SU-DHL-6 (cell line): ENCODE results near the gene CELF6.

ENCODE experiments used
- H2AFZ ChIP-seq: fragments of 200-600 bp; sonication (generic); 2 replicates; pipeline ENCODE4 v1.6.1; 2014; ENCODE audit warnings: low read depth, mild to moderate bottlenecking, moderate library complexity, mixed read lengths, antibody characterized with exemption, low read length; ENCODE audit not compliant: severe bottlenecking
- H3F3A ChIP-seq: fragments of 200-600 bp; shearing (Covaris generic); 2 replicates; pipeline ENCODE4 v1.6.0; 2016; ENCODE audit warnings: antibody characterized with exemption, mild to moderate bottlenecking; ENCODE audit not compliant: insufficient read depth
- H3K27ac ChIP-seq: fragments of 200-600 bp; sonication (generic); 2 replicates; pipeline ENCODE4 v1.5.1; 2016; ENCODE audit warnings: low read depth, mild to moderate bottlenecking, low read length, moderate library complexity, mixed read lengths
- H3K27me3 ChIP-seq: fragments of 200-600 bp; sonication (generic), shearing (Covaris generic); 2 replicates; pipeline ENCODE4 v1.6.0; 2014; ENCODE audit warnings: mild to moderate bottlenecking, low read length
- H3K36me3 ChIP-seq: fragments of 200-600 bp; sonication (generic); 2 replicates; pipeline ENCODE4 v1.6.1; 2014; ENCODE audit warnings: mild to moderate bottlenecking, low read length, mixed read lengths
- H3K4me2 ChIP-seq: fragments of 300-600, 200-600 bp; shearing (Covaris generic), sonication (generic); 2 replicates; pipeline ENCODE4 v1.6.0; 2014; ENCODE audit warnings: low read length, low read depth, mild to moderate bottlenecking; ENCODE audit not compliant: poor library complexity, severe bottlenecking
- H3K4me3 ChIP-seq: fragments of 200-600 bp; sonication (generic); 2 replicates; pipeline ENCODE4 v1.5.1; 2014; ENCODE audit warnings: antibody characterized with exemption, low read length, mild to moderate bottlenecking, mixed read lengths; ENCODE audit not compliant: insufficient read depth, poor library complexity, severe bottlenecking
- H3K79me2 ChIP-seq: fragments of 200-600 bp; sonication (generic); 2 replicates; pipeline ENCODE4 v1.6.1; 2014; ENCODE audit warnings: mild to moderate bottlenecking, low read length, moderate library complexity; ENCODE audit not compliant: insufficient read depth
- H3K9ac ChIP-seq: fragments of 200-600 bp; sonication (generic); 2 replicates; pipeline ENCODE4 v1.7.0; 2014; ENCODE audit warnings: mild to moderate bottlenecking, low read length
- H3K9me2 ChIP-seq: fragments of 200-600 bp; sonication (generic); replicated peaks from 2 replicates; pipeline ENCODE4 v1.6.1; 2014; ENCODE audit warnings: low read length; ENCODE audit not compliant: insufficient read depth
- H3K9me3 ChIP-seq: fragments of 200-600 bp; sonication (generic); 2 replicates; pipeline ENCODE4 v1.6.1; 2014; ENCODE audit warnings: low read length, mixed read lengths; ENCODE audit not compliant: insufficient read depth
- H4K20me1 ChIP-seq: fragments of 200-600 bp; sonication (generic); 2 replicates; pipeline ENCODE4 v1.6.1; 2014; ENCODE audit warnings: low read depth, mild to moderate bottlenecking, antibody characterized with exemption, low read length, moderate library complexity, mixed read lengths
- EZH2phosphoT487 ChIP-seq: fragments of 200-600 bp; sonication (generic), shearing (Covaris generic); conservative IDR thresholded peaks from 2 replicates; pipeline ENCODE4 v1.6.1; 2018; ENCODE audit warnings: mild to moderate bottlenecking, antibody characterized with exemption, low read length, moderate library complexity, mixed read lengths
- TF ChIP-seq, protein P1 (sequence below): fragments of 200-600 bp; sonication (generic); IDR thresholded peaks from one replicate; pipeline ENCODE4 v1.5.1; 2017; ENCODE audit warnings: antibody characterized with exemption, mild to moderate bottlenecking, low read length, moderate library complexity; ENCODE audit not compliant: insufficient read depth, poor library complexity, severe bottlenecking

Gene CELF6

DNA sequence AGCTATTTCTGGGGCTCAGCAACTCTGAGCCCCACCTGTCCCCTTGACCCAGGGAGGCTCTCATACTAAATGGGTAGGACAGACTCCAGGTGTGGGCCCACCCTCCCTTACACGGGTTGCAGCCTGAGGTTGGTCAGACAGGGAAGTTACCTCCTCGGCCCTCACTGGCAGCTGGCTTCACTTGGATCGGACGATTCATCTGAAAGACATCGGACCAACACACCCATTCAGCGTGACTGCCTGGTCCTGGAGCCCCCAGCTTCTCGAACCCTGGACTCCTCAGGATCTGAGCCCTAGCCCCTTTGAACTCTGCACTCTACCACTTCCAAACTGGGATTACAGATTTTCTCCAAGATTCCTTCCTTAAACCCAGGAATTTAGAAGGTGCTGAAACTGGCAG, 15.4 kb downstream of the CELF6 start:
- H3K4me2 ChIP-seq: no peak overlapping the region
- H3K79me2 ChIP-seq: no peaks in the 10 kb centered on the region
- no peaks in the 10 kb centered on the region for H3K27me3 ChIP-seq
- no peaks in the 10 kb centered on the region for H3K36me3 ChIP-seq
- H3K9ac ChIP-seq: no peak overlapping the region
- H4K20me1 ChIP-seq: no peaks in the 10 kb centered on the region
- no peaks in the 10 kb centered on the region for H3F3A ChIP-seq
- no peak overlapping the region for H3K4me3 ChIP-seq
- H3K9me2 ChIP-seq: no peaks in the 10 kb centered on the region
- no peaks in the 10 kb centered on the region for H3K9me3 ChIP-seq
- no peak for TF ChIP-seq EZH2phosphoT487
- TF ChIP-seq, protein P1, sequence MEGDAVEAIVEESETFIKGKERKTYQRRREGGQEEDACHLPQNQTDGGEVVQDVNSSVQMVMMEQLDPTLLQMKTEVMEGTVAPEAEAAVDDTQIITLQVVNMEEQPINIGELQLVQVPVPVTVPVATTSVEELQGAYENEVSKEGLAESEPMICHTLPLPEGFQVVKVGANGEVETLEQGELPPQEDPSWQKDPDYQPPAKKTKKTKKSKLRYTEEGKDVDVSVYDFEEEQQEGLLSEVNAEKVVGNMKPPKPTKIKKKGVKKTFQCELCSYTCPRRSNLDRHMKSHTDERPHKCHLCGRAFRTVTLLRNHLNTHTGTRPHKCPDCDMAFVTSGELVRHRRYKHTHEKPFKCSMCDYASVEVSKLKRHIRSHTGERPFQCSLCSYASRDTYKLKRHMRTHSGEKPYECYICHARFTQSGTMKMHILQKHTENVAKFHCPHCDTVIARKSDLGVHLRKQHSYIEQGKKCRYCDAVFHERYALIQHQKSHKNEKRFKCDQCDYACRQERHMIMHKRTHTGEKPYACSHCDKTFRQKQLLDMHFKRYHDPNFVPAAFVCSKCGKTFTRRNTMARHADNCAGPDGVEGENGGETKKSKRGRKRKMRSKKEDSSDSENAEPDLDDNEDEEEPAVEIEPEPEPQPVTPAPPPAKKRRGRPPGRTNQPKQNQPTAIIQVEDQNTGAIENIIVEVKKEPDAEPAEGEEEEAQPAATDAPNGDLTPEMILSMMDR: no peak
- H3K27ac ChIP-seq: no peak overlapping the region
- no peak overlapping the region for H2AFZ ChIP-seq

DNA sequence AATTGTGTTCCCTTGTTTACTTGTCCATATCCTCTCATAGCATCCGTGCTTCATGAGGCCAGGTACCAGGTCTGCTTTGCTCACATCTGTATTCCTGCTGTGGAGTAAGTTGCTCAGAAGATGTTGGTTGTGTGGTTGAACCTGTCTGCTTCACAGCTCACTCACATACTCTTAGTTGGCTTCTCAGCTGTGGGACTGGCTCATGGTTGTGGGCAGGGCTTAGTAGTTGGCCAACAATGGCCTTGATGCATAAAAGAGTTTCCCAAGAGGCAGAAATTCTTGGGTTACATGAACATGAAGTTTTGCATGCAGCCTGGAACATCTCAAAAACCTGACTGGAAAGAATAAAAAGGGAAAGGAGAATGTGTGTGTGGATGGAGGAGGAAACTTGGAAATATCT, 17.0 kb downstream of the CELF6 start:
- H3K9ac ChIP-seq: no peak overlapping the region
- no peaks in the 10 kb centered on the region for H3K79me2 ChIP-seq
- no peak overlapping the region for H3K4me2 ChIP-seq
- no peaks in the 10 kb centered on the region for H3K9me2 ChIP-seq
- no peaks in the 10 kb centered on the region for H3F3A ChIP-seq
- no peaks in the 10 kb centered on the region for H4K20me1 ChIP-seq
- H3K27me3 ChIP-seq: no peaks in the 10 kb centered on the region
- H2AFZ ChIP-seq: no peak overlapping the region
- no peak overlapping the region for H3K4me3 ChIP-seq
- H3K27ac ChIP-seq: no peak overlapping the region
- no peaks in the 10 kb centered on the region for H3K36me3 ChIP-seq
- H3K9me3 ChIP-seq: no peaks in the 10 kb centered on the region
- no peak for TF ChIP-seq EZH2phosphoT487
- TF ChIP-seq, protein P1: no peak

DNA sequence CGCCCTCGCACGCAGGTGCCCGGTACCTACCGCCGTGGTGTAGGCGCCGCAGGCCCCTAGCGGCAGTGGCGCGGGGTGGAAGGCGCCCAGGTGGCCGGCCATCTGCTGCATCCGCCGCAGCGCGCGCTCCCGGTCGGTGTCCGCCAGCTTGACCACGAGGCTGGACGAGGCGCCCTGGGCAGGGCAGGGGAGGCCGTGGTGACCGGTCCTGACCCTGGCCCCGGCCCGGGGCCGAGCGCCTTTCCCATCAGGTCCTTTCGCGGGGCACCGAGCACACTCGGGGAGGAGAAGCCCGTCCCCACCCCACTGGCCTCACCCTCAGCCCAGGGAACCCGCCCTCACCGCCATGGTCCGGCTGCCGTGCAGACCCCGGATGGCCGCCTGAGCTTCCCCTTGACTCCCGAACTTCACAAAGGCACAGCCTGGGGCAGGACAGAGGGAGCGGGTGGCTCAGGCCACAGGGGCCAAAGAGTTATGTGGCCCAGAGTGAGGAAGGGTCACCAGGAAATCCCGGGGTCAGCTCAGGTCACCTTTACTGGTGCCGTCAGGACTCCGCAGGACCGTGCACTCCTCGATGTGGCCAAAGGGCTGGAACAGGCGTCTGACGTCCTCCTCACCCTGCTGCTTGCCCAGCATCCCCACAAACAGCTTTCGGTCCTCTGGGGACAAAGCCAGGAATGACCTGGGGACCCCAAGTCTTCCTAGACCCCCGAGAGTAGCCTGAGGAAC, 30.2 kb downstream of the CELF6 start:
- Histone ChIP-seq H4K20me1 (no peaks in the 10 kb centered on the region), H3F3A (no peaks in the 10 kb centered on the region), H3K36me3 (no peaks in the 10 kb centered on the region), H2AFZ (no peak overlapping the region), H3K9me2 (no peaks in the 10 kb centered on the region), H3K9me3 (no peaks in the 10 kb centered on the region), H3K4me2 (no peak overlapping the region), H3K79me2 (no peaks in the 10 kb centered on the region), H3K4me3 (no peak overlapping the region), H3K9ac (no peak overlapping the region), H3K27ac (no peak overlapping the region), H3K27me3 (no peaks in the 10 kb centered on the region)
- TF ChIP-seq, protein P1: no peak
- no peak for TF ChIP-seq EZH2phosphoT487
